HG02763 (cell line): Measurements from ENCODE around the gene KRTAP5-7.
"Not testable (repeated sequence)": the region's sequence is repeated elsewhere in the genome, so short reads cannot be mapped to it uniquely, and the experiment has no call there.

ENCODE experiments used
- ATAC-seq: cut with Tn5 transposase; IDR thresholded peaks from one replicate; pipeline ENCODE4 v1.9.1; 2021; ENCODE audit warnings: mild to moderate bottlenecking, moderate library complexity; ENCODE audit not compliant: unreplicated experiment

KRTAP5-7 gene

GRCh38 chr11:71532036-71532610, 5.1 kb downstream of the KRTAP5-7 start:
- ATAC-seq, result no peak

GRCh38 chr11:71534711-71535608, 7.9 kb downstream of the KRTAP5-7 start:
- not testable (repeated sequence) for ATAC-seq

DNA sequence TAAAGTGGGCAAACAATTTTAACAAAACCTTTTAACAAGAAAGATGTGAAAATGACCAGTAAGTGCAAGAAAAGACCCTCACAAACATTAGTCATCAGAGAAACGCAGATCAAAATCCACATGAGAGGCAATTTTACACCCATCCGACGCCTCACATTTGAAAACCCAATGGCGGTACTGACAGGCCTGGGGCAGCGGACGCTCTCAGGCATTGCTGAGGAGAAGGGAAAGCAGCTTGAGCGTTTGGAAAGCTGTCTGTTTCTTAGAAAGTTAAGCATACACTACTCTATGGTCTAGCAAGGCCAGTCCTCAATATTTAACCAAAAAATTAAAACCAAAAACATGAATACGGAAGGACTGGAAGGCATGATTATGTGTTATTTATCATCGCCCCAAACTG, 8.8 kb downstream of the KRTAP5-7 start:
- ATAC-seq, result no peak

- no peak for ATAC-seq
Observed at GRCh38 chr11:71537537-71537936, 10.5 kb downstream of the KRTAP5-7 start.

GRCh38 chr11:71537977-71538665, 11.1 kb downstream of the KRTAP5-7 start, which contains the start of gene KRTAP5-8:
Gene KRTAP5-8 (plus strand): TSS chr11:71538025. CDS start chr11:71538056, 31 bp downstream.
- ATAC-seq, result not testable (repeated sequence)

GRCh38 chr11:71538666-71538990, 11.6 kb downstream of the KRTAP5-7 start:
- no peak for ATAC-seq

DNA sequence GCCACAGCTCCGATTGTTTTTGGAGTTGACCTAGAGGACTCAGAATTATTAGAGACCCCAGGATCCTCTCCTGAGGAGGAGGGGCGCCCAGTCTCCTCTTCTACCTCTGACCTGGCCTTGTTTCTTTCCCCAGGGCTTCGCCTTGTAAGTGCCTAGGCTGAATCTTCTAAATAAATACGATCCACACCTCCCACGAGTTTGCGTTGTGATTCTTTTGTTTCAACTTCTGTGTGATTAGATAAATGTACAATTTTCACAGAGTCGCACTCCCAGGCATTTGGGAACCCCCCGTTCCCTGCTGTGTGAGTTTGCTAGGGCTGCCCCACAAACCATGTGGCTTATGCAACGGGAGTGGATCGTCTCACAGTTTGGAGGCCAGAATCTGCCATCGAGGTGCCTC, 11.9 kb downstream of the KRTAP5-7 start:
- no peak for ATAC-seq

- not testable (repeated sequence) for ATAC-seq
Observed at GRCh38 chr11:71539971-71540370, 12.9 kb downstream of the KRTAP5-7 start.

DNA sequence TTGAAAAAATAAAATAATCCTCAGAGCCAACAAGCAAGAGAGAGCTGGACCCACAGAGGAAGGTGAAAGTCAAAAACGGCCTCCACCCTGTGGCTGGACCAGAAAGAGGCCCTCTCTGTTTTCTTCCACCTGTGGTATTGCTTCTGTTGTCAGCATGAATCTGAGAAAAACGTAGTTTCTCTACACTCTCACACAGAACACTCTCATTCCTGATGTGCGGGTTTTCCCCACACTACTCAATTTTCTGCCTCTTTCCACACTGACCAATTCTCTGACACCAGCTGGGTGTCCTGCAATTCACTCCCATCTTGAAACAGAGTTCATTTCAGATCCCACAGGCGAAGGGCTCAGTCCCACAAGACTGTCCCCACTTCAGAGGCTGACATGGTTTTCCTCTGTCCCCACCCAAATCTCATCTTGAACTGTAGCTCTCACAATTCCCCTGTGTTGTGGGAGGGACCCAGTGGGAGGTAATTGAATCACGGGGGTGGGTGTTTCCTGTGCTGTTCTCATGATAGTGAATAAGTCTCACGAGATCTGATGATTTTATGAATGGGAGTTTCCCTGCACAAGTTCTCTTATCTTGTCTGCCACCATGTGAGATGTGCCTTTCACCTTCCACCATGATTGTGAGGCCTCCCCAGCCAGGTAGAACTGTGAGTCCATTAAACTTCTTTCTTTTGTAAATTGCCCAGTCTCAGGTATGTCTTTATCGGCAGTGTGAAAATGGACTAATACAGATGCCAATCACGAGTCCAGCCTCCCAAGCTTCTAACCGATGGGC, 13.6 kb downstream of the KRTAP5-7 start:
- ATAC-seq, result not testable (repeated sequence)

DNA sequence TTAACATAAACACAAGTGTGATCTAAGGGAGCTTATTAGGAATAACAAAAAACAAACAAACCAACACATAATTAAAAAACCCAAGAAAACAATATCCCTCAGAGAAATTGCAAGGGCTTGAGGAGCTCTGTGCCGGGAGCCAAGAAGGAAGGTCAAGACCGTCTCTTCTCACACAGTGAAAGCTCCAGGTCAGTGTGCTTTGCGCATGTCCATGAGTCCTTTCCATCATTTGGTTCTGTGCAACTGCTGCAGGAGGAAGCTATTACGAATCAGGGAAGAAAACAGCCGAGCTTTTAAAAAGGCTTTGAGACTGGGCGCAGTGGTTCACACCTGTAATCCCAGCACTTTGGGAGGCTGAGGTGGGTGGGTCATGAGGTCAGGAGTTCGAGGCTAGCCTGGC, 15.3 kb downstream of the KRTAP5-7 start:
- no peak for ATAC-seq

DNA sequence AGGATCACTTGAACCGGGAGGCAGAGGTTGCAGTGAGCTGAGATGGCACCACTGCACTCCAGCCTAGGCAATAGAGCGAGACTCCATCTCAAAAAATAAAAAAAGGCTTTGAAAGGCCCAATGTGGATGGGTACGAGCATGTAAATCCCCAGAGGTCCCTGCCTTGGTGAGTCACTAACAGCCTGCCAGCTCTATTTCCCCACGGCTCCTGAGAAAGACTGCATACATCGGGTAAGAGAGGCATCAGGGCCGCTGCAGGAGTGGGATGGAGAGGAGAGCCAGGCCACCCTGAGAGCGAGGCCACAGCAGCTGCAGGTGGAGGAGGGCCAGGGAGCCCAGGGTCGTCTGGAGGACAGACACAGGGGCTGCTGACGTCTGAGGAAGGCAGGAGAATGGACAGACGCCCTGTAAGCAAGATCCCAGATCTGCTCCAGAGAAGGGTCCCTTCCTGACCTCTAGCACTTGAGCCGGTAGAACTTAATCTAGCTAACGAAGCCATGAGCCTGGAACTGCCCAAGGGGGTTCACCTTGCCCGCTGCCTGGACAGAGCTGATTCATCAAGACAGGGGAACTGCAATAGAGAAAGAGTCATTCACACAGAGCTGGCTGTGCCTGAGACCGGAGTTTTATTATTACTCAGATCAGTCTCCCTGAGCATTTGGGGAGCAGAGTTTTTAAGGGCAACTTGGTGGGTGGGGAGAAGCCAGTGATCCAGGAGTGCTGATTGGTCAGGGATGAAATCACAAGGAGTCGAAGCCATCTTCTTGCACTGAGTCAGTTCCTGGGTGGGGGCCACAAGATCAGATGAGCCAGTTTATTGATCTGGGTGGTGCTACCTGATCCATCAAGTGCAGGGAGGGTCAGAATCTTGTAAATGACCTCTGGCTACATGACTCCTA, 16.1 kb downstream of the KRTAP5-7 start:
- ATAC-seq, result no peak

DNA sequence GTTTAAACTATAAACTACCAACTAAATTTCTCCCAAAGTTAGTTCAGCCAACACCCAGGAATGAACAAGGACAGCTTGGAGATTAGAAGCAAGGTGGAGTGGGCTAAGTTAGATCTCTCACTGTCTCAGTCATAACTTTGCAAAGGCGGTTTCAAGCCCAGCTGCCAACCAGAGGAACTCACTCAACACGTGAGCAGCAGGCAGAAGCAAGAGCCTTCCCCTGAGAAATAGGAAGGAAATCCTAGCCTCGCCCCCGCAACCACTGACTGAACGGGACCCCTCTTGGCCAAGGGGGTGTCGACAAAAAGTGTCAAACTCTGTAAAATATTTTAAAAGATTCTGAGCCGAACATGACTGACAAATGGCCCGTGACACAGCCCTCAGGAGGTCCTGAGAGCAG, 16.8 kb downstream of the KRTAP5-7 start:
- ATAC-seq, result no peak

DNA sequence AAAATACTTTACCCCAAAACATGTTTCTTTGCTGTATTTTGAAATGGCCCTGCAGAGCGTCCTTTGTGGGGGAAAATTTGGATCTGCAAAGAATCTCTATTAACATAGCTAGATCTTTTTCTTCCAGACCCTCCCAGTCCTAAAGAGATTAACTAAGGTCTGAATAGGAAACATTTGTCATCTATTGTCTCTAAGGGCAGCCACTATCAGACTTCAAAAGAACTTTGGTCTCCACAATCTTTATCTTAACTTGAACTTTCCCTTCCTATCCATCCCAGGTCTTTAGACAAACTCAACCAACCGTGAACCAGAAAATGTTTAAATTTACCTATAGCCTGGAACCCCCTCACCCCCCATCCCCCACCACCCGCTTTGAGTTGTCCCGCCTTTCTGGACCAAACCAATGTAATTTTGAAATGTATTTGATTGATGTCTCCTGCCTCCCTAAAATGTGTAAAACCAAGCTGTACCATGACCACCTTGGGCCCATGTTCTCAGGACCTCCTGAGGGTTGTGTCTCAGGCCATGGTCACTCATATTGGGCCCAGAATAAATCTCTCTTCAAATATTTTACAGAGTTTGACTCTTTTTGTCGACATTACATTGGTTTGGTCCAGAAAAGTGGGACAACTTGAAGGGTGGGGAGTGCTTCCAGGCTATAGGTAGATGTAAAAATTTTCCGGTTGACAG, 17.6 kb downstream of the KRTAP5-7 start:
- ATAC-seq, result no peak

DNA sequence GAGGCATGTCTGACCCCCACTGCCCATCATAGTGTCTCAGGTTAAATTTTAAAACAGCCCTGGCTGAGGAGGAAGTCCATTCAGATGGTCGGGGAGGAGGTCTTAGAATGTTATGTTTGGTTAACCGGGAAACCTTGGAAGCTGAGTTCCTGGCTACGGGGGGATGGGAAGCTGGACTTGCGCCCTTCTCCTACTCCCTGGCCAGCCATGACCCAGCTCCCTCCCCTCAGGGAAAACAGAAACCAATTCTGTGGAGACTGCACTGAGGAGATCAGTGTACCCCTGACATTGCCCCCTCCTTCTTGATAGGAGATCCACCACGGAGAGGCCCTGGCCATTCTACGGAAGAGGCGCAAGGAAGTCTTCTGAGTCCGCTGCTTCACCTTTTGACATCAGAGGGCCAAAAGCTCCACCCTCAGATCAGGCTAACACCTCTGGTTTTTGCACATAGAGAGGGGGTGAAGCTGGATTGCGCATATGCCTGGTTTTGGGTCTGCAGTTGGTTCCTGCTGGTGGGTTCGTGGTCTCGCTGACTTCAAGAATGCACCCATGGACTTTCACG, 18.4 kb downstream of the KRTAP5-7 start:
- no peak for ATAC-seq

GRCh38 chr11:71548120-71548519, 21.1 kb downstream of the KRTAP5-7 start, which contains the start of gene KRTAP5-9:
Gene KRTAP5-9 (plus strand): TSS chr11:71548420. CDS start chr11:71548658, 238 bp downstream.
- ATAC-seq, result no peak

GRCh38 chr11:71548716-71549151, 21.7 kb downstream of the KRTAP5-7 start:
- ATAC-seq, result no peak

DNA sequence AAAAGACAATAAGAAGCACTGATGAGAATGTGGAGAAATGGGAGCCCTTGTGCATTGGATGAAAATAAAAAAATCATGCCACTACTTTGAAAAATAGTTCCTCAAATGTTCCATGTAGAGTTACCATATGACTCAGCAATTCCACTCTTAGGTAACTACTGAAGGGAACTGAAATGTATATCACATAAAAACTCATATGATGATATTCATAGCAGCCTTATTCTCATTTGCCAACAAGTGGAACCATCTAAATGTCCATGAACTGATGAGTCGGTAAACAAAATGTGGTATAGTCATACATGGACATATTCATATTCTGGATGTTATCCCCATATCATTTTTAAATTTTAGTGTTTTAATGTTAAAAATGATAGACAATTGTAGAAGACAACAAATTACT, 24.6 kb downstream of the KRTAP5-7 start:
- no peak for ATAC-seq

DNA sequence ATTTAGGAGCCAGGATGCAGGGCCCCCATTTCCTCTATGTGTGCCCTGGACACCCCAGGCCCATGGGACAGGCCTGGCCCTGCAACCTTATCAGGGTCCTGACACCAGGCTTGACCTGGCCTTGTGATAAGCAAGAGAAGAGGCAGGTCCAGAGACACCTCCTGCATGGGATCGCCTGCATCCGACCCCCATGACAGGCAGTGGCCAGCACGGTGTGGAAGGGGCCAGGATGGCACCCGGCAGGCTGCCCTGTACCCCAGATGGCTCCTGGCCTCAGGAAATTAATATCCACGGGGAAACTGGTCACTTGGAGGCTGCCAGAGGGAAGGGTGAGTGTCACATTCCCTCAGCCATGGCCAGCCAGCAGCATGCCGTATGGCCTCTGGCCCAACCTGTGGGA, 27.9 kb downstream of the KRTAP5-7 start:
- ATAC-seq, result no peak

- no peak for ATAC-seq
Observed at GRCh38 chr11:71555508-71555907, 28.4 kb downstream of the KRTAP5-7 start.
